HG02938 (cell line): ENCODE data around the gene KRTAP4-4.
"Not testable (repeated sequence)": the region's sequence is repeated elsewhere in the genome, so short reads cannot be mapped to it uniquely, and the experiment has no call there.

Experiments
- ATAC-seq: cut with Tn5 transposase; IDR thresholded peaks from one replicate; pipeline ENCODE4 v1.9.1; 2021; ENCODE audit warnings: mild to moderate bottlenecking, moderate library complexity; ENCODE audit not compliant: unreplicated experiment

The KRTAP4-4 gene

DNA sequence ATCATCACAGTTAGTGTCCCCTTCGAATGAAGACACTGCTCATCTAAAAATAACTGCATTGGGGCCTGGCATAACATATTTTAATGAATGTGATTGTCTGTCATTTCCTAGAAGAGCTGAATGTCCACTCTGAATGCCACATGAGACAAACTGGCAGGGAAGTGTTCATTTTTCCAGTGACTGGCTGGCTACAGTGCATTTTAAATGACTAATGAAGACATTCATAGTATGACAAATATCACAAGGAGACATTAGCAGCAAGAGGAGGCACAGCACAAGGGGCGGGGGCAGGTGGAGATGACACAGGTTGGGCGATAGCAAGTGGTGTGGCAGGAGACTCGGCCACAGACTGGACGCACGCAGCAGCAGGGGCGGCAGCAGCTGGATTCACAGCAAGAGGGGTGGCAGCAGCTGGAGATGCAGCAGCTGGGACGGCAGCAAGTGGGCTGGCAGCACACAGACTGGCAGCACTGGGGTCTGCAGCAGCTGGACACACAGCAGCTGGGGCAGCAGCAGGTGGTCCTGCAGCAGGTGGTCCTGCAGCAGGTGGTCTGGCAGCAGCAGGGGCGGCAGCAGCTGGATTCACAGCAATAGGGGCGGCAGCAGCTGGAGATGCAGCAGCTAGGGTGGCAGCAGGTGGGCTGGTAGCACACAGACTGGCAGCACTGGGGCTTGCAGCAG lies 11.4 kb downstream of the KRTAP4-4 start:
- ATAC-seq: not testable (repeated sequence)

DNA sequence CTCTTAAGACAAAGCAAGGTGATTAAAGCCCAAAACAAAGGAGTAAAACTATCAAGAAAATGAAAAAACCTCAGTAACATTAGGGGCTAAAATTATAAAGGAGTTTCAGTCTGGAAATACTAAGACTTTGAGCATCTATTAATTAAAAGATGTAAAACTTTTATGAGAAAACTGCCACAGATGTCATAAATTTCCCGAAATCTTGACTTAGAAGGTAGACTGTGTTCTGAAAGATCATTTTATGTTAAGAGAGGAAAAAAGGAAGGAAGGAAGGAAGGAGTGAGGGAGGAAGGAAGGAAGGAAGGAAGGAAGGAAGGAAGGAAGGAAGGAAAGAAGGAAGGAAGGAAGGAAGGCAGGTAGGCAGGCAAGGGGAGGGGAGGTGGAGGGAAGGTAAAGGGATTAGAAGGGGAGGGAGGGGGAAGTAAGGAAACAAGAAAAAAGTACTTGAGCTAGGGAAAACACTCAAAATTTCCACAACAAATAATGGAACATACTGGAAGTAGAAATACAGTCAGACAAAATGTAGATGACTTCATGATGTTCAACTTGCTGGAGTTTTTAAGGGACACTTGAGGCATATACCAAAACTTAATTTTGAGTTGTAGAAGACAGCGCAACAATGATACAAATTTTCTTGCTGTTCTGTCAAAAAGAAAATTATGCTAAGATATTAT lies 12.9 kb downstream of the KRTAP4-4 start:
- ATAC-seq: no peak

- no peak for ATAC-seq
Measured at GRCh38 chr17:41145261-41145660, 15.3 kb downstream of the KRTAP4-4 start.

DNA sequence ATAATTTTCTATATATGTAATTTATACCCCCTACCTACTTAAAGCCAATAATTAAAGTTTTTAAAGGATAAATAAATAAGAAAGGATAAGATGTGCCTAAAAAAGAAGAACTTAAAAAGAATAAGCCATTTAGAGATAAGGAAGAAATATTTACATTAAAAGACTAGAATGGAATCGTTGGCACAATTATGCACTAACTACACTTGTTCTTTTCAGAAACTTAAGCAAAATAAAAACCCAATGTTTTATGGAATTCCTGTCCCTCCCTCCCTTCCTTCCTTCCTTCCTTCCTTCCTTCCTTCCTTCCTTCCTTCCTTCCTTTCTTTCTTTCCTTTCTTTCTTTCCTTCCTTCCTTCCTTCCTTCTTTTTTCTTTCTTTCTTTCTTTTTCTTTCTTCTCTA lies 15.7 kb downstream of the KRTAP4-4 start:
- no peak for ATAC-seq

DNA sequence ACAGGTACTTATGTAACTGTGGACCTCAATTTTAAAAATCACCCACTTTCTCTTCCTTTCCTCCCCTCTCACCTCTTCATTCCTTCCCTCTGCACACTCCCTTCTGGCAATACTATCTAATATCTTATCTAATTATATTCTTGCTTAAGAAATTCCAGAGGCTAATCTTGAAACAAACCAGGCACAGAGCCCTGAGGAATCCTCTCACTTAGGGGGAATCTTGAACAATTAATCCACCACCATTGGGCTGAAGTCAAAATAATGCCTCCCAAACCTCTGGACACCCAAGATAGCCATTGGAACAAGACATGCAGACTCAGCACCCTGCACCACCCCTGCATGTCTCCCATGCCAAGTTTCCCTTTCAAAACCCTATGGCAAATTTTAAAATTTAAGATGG lies 19.2 kb downstream of the KRTAP4-4 start:
- ATAC-seq: no peak

- ATAC-seq: no peak
Measured at GRCh38 chr17:41140360-41141131, 20.0 kb downstream of the KRTAP4-4 start, which contains the start of gene KRTAP4-6. TSS of gene KRTAP4-6 (minus strand) at chr17:41140544. CDS start at chr17:41140487, 57 bp downstream.

- ATAC-seq: not testable (repeated sequence)
Measured at GRCh38 chr17:41139865-41140264, 20.7 kb downstream of the KRTAP4-4 start.

GRCh38 chr17:41133880-41134735 lies 26.4 kb downstream of the KRTAP4-4 start:
- ATAC-seq: no peak

DNA sequence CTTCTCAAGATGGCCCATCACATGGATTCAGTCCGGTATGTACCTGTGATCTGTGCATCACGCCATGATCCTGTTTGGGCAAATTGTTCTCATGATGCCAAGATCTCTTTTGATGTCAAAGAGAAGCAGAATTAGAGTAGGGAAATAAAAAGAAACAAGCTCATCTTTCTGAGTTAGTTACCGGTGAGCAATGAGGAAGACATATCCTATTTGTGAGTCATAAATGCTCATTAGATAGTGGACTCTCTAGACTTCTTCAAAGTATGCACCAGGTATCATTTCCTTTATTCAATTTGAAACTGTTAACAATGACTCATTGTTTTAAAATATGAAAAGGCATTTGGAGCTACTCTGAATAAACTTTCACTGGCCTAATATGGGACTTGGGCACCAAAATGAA lies 28.6 kb downstream of the KRTAP4-4 start:
- ATAC-seq: no peak

DNA sequence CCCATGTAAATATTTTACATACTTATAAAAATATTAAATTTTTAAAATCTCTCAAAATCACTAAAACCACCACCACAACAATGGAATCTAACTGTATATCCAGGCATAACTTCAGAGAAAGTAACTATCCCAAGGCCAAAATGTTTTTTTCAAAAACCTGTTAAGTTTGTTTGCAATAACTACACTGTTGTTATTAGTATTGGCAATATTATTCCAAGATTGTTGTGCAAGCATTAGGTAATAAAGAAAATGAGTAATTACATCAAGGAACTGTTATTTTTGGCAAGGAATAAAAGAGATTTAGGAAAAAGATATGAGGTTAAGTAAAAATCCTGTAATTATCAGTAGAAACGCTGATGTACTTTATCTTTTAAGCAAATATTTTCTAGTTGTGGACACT lies 33.2 kb downstream of the KRTAP4-4 start:
- ATAC-seq: no peak

DNA sequence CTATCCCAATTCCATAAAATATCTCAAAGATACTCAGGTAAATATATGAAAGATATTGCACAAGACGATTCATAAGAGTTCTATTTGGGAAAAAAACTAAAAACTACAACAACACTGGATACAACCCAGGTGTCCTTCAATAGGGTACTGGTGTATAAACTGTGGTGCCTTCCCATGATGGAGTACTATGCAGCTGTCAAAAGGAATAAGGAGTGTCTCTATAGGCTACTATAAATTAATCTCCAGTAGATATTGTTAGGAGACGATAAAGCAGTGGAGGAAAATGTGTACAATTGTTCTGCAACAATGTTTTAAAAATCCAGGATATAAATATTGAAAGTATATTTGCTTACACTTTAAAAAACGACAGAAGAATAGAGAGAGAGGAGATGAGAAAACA lies 34.1 kb downstream of the KRTAP4-4 start:
- ATAC-seq: no peak

DNA sequence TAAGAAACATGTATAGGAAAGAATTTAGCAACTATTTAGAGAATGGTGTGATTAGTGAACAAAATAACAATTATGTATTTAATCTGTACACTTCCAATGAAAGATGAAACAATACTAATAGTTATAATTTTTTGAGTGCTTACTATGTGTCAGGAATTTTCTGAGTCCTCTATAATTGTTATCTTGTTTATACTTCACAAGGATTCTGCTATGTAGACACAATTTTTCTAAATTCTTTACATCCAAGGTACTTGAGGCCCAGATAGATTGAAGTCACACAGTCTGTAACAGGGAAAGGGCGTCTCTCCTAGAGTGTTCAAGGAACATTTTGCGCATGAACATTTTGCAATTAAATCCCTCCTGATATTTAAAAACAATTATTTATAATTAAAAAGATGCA lies 35.5 kb downstream of the KRTAP4-4 start:
- ATAC-seq: no peak

- not testable (repeated sequence) for ATAC-seq
Measured at GRCh38 chr17:41123991-41124371, 36.6 kb downstream of the KRTAP4-4 start, which contains the start of gene KRTAP4-12. TSS of gene KRTAP4-12 (minus strand) at chr17:41124182. CDS start at chr17:41124122, 60 bp downstream.

GRCh38 chr17:41123292-41123990 lies 37.1 kb downstream of the KRTAP4-4 start:
- ATAC-seq: not testable (repeated sequence)

- ATAC-seq: no peak
Measured at GRCh38 chr17:41121742-41122141, 38.8 kb downstream of the KRTAP4-4 start.

DNA sequence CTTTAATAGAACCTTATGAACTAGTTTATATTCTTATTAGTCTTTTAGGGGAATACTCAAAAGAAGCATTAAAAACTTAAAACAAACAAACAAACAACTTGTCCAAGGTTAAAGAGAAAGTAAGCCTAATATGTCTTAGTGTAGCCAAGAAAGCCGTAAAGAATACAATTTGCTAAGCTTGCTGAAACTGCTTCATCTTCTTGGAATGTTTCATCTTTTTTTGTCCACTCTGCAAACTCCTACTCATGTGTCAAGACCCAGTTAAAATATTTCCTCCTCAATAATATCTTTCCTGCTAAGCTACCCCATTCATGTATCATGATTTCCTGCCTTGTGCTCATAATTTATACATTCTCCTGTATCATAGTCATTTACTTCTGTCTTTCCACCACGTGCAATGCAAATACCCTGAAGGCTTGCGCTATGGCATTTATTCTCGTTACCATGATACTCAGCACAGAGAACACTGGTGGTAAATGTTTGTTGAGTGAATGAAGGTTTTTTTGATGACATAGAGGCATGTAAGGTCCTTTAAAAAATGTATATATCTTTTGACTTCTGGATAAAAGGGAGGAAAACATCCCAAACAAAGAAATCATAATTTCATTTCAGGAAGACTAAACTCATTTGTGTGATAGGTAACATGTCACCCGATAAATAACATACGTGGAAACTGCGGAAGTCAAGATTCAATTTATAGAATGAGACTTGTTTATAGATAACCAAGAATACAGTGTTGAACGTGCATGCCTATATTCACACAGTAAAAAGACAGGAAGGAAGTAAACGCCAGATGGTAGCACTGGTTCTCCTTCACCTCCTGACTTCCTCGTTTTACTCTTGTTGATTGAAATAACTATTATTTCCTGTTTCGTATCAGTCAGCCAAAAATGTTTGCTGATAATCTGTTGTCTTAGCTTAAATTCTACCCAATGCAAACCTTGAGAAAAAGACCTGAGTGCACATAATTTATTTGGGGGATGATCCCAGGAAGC lies 40.6 kb downstream of the KRTAP4-4 start:
- ATAC-seq: not testable (repeated sequence)

GRCh38 chr17:41118721-41119120 lies 41.8 kb downstream of the KRTAP4-4 start:
- no peak for ATAC-seq

DNA sequence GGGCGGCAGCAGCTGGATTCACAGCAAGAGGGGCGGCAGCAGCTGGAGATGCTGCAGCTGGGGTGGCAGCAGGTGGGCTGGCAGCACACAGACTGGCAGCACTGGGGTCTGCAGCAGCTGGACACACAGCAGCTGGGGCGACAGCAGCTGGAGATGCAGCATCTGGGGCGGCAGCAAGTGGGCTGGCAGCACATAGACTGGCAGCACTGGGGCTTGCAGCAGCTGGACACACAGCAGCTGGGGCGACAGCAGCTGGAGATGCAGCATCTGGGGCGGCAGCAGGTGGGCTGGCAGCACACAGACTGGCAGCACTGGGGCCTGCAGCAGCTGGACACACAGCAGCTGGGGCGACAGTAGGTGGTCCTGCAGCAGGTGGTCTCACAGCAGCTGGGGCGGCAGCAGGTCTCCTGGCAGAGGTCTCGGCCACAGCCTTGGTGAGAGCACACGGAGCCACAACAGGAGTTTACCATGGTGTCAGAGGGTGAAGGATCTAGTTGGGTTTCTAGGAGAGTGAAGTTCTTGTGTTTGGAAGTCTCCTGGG lies 42.6 kb downstream of the KRTAP4-4 start, which contains the start of gene KRTAP4-11:
Gene KRTAP4-11 (minus strand): TSS at position 528 of the 541 bp plus-strand sequence. CDS start 58 bp downstream, at position 470.
- ATAC-seq: not testable (repeated sequence)
